Middle frontal gyrus (tissue), 1 donor: ENCODE measurements around the gene TUBG2.

Experiments used
- DNase-seq: peaks from one replicate; pipeline ENCODE4 v3.0.0-alpha.2; 2015; ENCODE audit warnings: low spot score; ENCODE audit errors: extremely low spot score

The TUBG2 gene

GRCh38 chr17:42676424-42677011, 17.4 kb downstream of the TUBG2 start, which contains the start of gene PLEKHH3:
Gene PLEKHH3, minus strand, starts transcription at chr17:42676994. Its CDS starts 431 bp downstream, at chr17:42676563.
- DNase-seq = no peak

GRCh38 chr17:42677012-42677857, 18.2 kb downstream of the TUBG2 start:
- DNase-seq = peak; percentile 98

GRCh38 chr17:42677921-42678781, 19.1 kb downstream of the TUBG2 start:
- peak; percentile 45 for DNase-seq

GRCh38 chr17:42678951-42679491, 19.9 kb downstream of the TUBG2 start:
- DNase-seq = no peak

GRCh38 chr17:42679492-42680330, 20.6 kb downstream of the TUBG2 start:
- no peak for DNase-seq

- DNase-seq = no peak
Measured at GRCh38 chr17:42680331-42680808, 21.3 kb downstream of the TUBG2 start.

- DNase-seq = no peak
Measured at GRCh38 chr17:42681976-42682721, 23.1 kb downstream of the TUBG2 start, which contains the start of gene CNTNAP1. Gene CNTNAP1, plus strand, starts transcription at chr17:42682531. Its CDS starts 299 bp downstream, at chr17:42682830.

GRCh38 chr17:42682722-42683403, 23.8 kb downstream of the TUBG2 start:
- DNase-seq = no peak

GRCh38 chr17:42683407-42684034, 24.4 kb downstream of the TUBG2 start:
- DNase-seq = no peak

GRCh38 chr17:42684929-42685556, 26.0 kb downstream of the TUBG2 start:
- DNase-seq = no peak

GRCh38 chr17:42685831-42686230, 26.7 kb downstream of the TUBG2 start:
- no peak for DNase-seq

- DNase-seq = no peak
Measured at GRCh38 chr17:42686520-42687128, 27.5 kb downstream of the TUBG2 start.

- no peak for DNase-seq
Measured at GRCh38 chr17:42687707-42688320, 28.7 kb downstream of the TUBG2 start.

GRCh38 chr17:42690596-42690995, 31.5 kb downstream of the TUBG2 start:
- no peak for DNase-seq

- no peak for DNase-seq
Measured at GRCh38 chr17:42691021-42691545, 32.0 kb downstream of the TUBG2 start.

GRCh38 chr17:42692489-42692888, 33.4 kb downstream of the TUBG2 start:
- no peak for DNase-seq

GRCh38 chr17:42694524-42694923, 35.4 kb downstream of the TUBG2 start:
- no peak for DNase-seq
